DND-41 (cell line): ENCODE data around the gene AK1.
A peak's percentile ranks its signal among the peaks of the same experiment; 100 is the strongest.

Experiments used
- ATAC-seq: fragments of 200-7000 bp; cut with Tn5 transposase; 3 replicates; pipeline ENCODE4 v1.9.1; 2021; ENCODE audit warnings: low read depth; ENCODE audit not compliant: insufficient read depth
- DNase-seq: peaks from one replicate; pipeline ENCODE4 v3.0.0-alpha.2; 2020
- H2AFZ ChIP-seq: 2 replicates; pipeline ENCODE4 v1.6.0; 2012; ENCODE audit warnings: low read depth, low read length
- H3K27ac ChIP-seq: 2 replicates; pipeline ENCODE4 v1.5.1; 2012; ENCODE audit warnings: low read length, inconsistent platforms
- H3K27me3 ChIP-seq: fragments of 200-600 bp; sonication (generic); 2 replicates; pipeline ENCODE4 v1.6.0; 2012; ENCODE audit warnings: low read length, mild to moderate bottlenecking, inconsistent platforms; ENCODE audit not compliant: insufficient read depth, poor library complexity
- H3K36me3 ChIP-seq: 2 replicates; pipeline ENCODE4 v1.5.1; 2012; ENCODE audit warnings: low read length, inconsistent platforms; ENCODE audit not compliant: insufficient read depth
- H3K4me1 ChIP-seq: 2 replicates; pipeline ENCODE4 v1.5.1; 2012; ENCODE audit warnings: mild to moderate bottlenecking, low read length; ENCODE audit not compliant: insufficient read depth
- H3K4me2 ChIP-seq: 2 replicates; pipeline ENCODE4 v1.6.0; 2012; ENCODE audit warnings: mild to moderate bottlenecking, moderate library complexity, low read length, inconsistent platforms; ENCODE audit not compliant: insufficient read depth
- H3K4me3 ChIP-seq, 2 experiments: fragments of 200-600 bp in 1 of 2; shearing (Covaris generic) in 1 of 2; 2 replicates each; pipeline ENCODE4 v1.5.1; 2012 to 2016; ENCODE audit warnings: inconsistent platforms in 2 of 2, low read length in 2 of 2, mild to moderate bottlenecking in 2 of 2, low read depth in 1 of 2, moderate library complexity in 1 of 2
- H3K79me2 ChIP-seq: 2 replicates; pipeline ENCODE4 v1.6.0; 2012; ENCODE audit warnings: low read length, inconsistent platforms; ENCODE audit not compliant: insufficient read depth
- H3K9ac ChIP-seq: 2 replicates; pipeline ENCODE4 v1.6.0; 2012; ENCODE audit warnings: low read depth, mild to moderate bottlenecking, inconsistent platforms, low read length, moderate library complexity
- H3K9me3 ChIP-seq: 2 replicates; pipeline ENCODE4 v1.5.1; 2012; ENCODE audit warnings: low read length, moderate library complexity, mild to moderate bottlenecking, inconsistent platforms; ENCODE audit not compliant: insufficient read depth, severe bottlenecking
- H4K20me1 ChIP-seq: 2 replicates; pipeline ENCODE4 v1.6.0; 2012; ENCODE audit warnings: low read length; ENCODE audit not compliant: insufficient read depth
- CTCF ChIP-seq: IDR thresholded peaks from 2 replicates; pipeline ENCODE4 v1.5.1; 2012; ENCODE audit warnings: borderline replicate concordance, low read length, moderate library complexity, mild to moderate bottlenecking; ENCODE audit not compliant: poor library complexity, severe bottlenecking; ENCODE audit errors: extremely low read depth
- EZH2 ChIP-seq: IDR thresholded peaks from 3 replicates; pipeline ENCODE4 v1.6.1; 2012; ENCODE audit warnings: borderline replicate concordance, low read depth, mild to moderate bottlenecking, moderate library complexity, low read length, inconsistent platforms; ENCODE audit not compliant: severe bottlenecking

AK1 gene

GRCh38 chr9:127826253-127826913 is 51.1 kb downstream of the AK1 start:
- TF ChIP-seq EZH2: no peak
- TF ChIP-seq CTCF: no peak
- Histone ChIP-seq H3K9ac (no peak overlapping the region), H3K4me2 (no peak overlapping the region)

GRCh38 chr9:127825319-127826051 is 52.0 kb downstream of the AK1 start:
- Histone ChIP-seq H3K27me3 (no peaks in the 10 kb centered on the region), H3K9me3 (no peaks in the 10 kb centered on the region), H3K79me2 (no peaks in the 10 kb centered on the region), H2AFZ (no peak overlapping the region), H4K20me1 (no peaks in the 10 kb centered on the region), H3K4me3 (no peak overlapping the region), H3K4me1 (no peaks in the 10 kb centered on the region), H3K36me3 (no peaks in the 10 kb centered on the region), H3K27ac (no peak overlapping the region), H3K9ac (no peak overlapping the region), H3K4me2 (no peak overlapping the region)
- 0 out of 3 replicates have a peak, but pooled peaks have one; percentile 31 for ATAC-seq
- TF ChIP-seq EZH2 (no peak), CTCF (peak; percentile 29)
- DNase-seq: no peak

More at GRCh38 chr9:127826253-127826913, 51.1 kb downstream of the AK1 start:
- no peaks in the 10 kb centered on the region for H3K9me3 ChIP-seq
- H3K79me2 ChIP-seq: no peaks in the 10 kb centered on the region
- H3K27me3 ChIP-seq: no peaks in the 10 kb centered on the region
- H4K20me1 ChIP-seq: no peaks in the 10 kb centered on the region
- H3K27ac ChIP-seq: no peak overlapping the region
- H3K36me3 ChIP-seq: no peaks in the 10 kb centered on the region
- H2AFZ ChIP-seq: no peak overlapping the region
- H3K4me3 ChIP-seq: no peak overlapping the region
- no peak for DNase-seq
- H3K4me1 ChIP-seq: no peaks in the 10 kb centered on the region
- ATAC-seq: no peak

GRCh38 chr9:127822108-127822507 is 55.4 kb downstream of the AK1 start:
- H3K27ac ChIP-seq: no peak overlapping the region
- H3K79me2 ChIP-seq: no peaks in the 10 kb centered on the region
- H4K20me1 ChIP-seq: no peaks in the 10 kb centered on the region
- no peak overlapping the region for H3K4me3 ChIP-seq
- H2AFZ ChIP-seq: no peak overlapping the region
- ATAC-seq (no peak), DNase-seq (no peak)
- no peak overlapping the region for H3K4me2 ChIP-seq
- no peaks in the 10 kb centered on the region for H3K27me3 ChIP-seq
- H3K9ac ChIP-seq: no peak overlapping the region
- H3K9me3 ChIP-seq: no peaks in the 10 kb centered on the region
- H3K36me3 ChIP-seq: peaks cover 3% of the 10 kb centered on the region; the same call in 1 of the 2 replicates
- no peaks in the 10 kb centered on the region for H3K4me1 ChIP-seq
- TF ChIP-seq EZH2: no peak
- no peak for TF ChIP-seq CTCF
